COLO668 (cell line): Measurements from ENCODE around the gene B4GALT5.
"Not testable (repeated sequence)": the region's sequence is repeated elsewhere in the genome, so short reads cannot be mapped to it uniquely, and the experiment has no call there.

Source experiments
- DNase-seq: peaks from one replicate; lab custom pipeline; 2025; ENCODE audit not compliant: unreplicated experiment; lab: John Stamatoyannopoulos, UW

The B4GALT5 gene

GRCh38 chr20:49631061-49631716, 82.5 kb downstream of the B4GALT5 start:
- no peak for DNase-seq

- DNase-seq = no peak
These were observed 83.2 kb downstream of the B4GALT5 start for GRCh38 chr20:49630396-49630951.

GRCh38 chr20:49629606-49630005, 84.1 kb downstream of the B4GALT5 start:
- DNase-seq = no peak

GRCh38 chr20:49628280-49628679, 85.4 kb downstream of the B4GALT5 start:
- DNase-seq = not testable (repeated sequence)

- DNase-seq = no peak
These were observed 86.3 kb downstream of the B4GALT5 start for GRCh38 chr20:49627329-49627761.

- DNase-seq = not testable (repeated sequence)
These were observed 88.7 kb downstream of the B4GALT5 start for GRCh38 chr20:49624988-49625387.

- no peak for DNase-seq
These were observed 89.4 kb downstream of the B4GALT5 start for GRCh38 chr20:49624317-49624716.

- no peak for DNase-seq
These were observed 91.4 kb downstream of the B4GALT5 start for GRCh38 chr20:49622243-49622642.

GRCh38 chr20:49620364-49621240, 93.1 kb downstream of the B4GALT5 start:
- no peak for DNase-seq

GRCh38 chr20:49619113-49620048, 94.3 kb downstream of the B4GALT5 start:
- no peak for DNase-seq

- DNase-seq = no peak
These were observed 95.4 kb downstream of the B4GALT5 start for GRCh38 chr20:49618289-49618688.

GRCh38 chr20:49617394-49617793, 96.3 kb downstream of the B4GALT5 start:
- not testable (repeated sequence) for DNase-seq

GRCh38 chr20:49616154-49617007, 97.3 kb downstream of the B4GALT5 start:
- DNase-seq = no peak

- DNase-seq = no peak
These were observed 98.1 kb downstream of the B4GALT5 start for GRCh38 chr20:49615401-49616153.

GRCh38 chr20:49615051-49615400, 98.7 kb downstream of the B4GALT5 start:
- DNase-seq = not testable (repeated sequence)

- no peak for DNase-seq
These were observed 99.2 kb downstream of the B4GALT5 start for GRCh38 chr20:49614338-49615050.

GRCh38 chr20:49612127-49612738, 101.4 kb downstream of the B4GALT5 start:
- DNase-seq = no peak

- not testable (repeated sequence) for DNase-seq
These were observed 102.0 kb downstream of the B4GALT5 start for GRCh38 chr20:49611539-49612126.
